GM12872 (cell line): ENCODE results near the gene FAM53A.

ENCODE experiments used
- TF ChIP-seq, protein P1 (sequence below): IDR thresholded peaks from 3 replicates; pipeline ENCODE4 v1.5.1; 2011; ENCODE audit warnings: low read depth, mild to moderate bottlenecking, low read length, moderate library complexity; ENCODE audit not compliant: insufficient read depth

The FAM53A gene

DNA sequence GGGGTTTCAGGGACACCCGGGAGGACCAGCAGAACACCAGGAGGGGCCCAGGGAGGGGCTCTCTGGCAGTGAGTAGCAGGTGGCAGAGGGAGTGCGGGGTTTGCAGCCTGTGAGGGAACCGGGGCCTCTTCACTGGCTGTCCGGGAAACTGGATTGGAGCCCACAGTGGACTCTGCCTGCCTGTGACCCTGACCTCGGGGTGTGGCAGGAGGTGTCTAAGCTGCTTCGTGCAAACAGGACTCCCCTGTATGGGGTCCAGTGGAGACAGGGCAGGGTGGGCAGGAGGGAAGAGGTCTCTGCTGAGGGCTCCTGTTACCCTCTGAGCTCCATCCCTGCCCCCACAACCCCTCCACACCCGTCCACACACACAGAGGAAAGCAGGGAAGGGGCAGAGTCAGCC is 50.1 kb downstream of the FAM53A start:
- TF ChIP-seq, protein P1, sequence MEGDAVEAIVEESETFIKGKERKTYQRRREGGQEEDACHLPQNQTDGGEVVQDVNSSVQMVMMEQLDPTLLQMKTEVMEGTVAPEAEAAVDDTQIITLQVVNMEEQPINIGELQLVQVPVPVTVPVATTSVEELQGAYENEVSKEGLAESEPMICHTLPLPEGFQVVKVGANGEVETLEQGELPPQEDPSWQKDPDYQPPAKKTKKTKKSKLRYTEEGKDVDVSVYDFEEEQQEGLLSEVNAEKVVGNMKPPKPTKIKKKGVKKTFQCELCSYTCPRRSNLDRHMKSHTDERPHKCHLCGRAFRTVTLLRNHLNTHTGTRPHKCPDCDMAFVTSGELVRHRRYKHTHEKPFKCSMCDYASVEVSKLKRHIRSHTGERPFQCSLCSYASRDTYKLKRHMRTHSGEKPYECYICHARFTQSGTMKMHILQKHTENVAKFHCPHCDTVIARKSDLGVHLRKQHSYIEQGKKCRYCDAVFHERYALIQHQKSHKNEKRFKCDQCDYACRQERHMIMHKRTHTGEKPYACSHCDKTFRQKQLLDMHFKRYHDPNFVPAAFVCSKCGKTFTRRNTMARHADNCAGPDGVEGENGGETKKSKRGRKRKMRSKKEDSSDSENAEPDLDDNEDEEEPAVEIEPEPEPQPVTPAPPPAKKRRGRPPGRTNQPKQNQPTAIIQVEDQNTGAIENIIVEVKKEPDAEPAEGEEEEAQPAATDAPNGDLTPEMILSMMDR, result no peak

DNA sequence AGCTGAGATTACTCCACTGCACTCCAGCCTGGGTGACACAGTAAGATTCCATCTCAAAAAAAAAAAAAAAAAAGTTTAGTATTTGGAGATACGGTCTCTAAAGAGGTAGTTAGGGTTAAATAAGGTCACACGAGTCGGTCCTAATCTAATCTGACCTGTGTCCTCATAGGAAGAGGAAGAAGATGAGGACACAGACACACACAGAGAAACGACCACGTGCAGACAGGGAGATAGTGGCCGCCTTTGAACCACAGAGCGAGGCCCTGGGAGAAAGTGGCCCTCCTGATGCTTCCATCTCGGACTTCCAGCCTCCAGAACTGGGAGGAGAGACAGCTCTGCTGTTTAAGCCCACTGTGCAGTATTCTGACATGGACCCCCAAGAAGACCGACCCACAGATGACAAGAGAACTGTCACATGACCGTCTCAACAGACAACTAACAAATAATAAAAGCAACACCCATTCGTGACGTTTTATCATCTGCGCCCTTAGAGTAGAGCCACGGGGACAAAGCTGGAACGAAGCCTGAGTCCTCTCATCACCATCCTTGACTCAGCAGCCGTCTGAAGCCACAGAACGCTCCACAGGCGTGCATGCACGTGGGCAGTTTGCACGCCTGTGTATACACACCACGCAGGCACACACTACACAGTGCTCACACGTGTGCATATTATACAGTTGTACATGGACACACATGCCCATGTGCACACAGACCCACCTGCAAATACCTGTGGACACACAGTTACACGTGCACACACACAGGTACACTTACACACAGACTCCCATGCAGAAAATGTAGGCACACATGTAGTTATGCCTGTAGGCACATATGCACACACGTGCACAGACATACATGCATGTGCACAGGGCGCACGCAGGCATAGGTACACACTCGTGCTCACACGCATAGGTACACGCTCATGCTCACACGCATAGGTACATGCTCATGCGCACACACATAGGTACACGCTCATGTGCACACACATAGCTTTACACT is 51.7 kb downstream of the FAM53A start:
- TF ChIP-seq, protein P1, result no peak

DNA sequence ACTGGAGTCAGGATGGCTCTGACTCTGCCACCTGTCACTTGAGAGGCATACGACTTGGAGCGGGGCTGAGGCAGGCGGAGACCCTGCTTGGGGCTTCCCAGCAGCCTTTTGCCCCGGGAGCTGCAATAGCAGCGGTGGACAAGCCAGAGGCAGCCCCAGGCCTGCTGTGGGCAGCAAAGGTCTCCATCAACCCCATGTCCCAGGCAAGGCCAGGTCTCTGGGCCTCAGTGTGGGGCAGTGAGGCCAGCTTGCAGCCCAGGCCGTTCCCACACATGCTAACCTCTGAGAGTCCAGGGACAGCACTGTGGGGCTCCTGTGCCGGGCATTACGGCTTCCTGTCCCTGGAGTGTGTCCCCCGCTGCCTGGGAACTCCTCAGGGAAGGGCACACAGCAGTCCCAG is 53.0 kb downstream of the FAM53A start:
- TF ChIP-seq, protein P1, result no peak

DNA sequence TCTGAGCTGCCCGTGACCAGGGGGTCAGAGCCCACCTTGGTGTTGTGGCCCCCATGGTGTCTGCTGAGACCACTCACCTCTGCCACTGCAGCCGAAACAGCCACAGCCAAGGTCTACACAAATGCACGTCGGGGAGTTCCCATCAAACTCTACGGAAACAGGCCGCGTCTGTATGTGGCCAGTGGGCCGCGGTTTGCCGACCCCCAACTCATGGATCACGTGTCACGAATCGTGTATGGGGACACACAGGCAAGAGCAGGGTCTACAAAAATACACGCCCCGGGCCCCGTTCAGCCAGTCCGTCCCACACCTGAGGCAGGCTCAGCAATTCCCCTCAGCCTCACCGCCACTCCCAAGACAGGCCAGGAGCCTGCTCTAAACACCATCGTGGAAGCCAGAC is 53.8 kb downstream of the FAM53A start:
- TF ChIP-seq, protein P1, result no peak

DNA sequence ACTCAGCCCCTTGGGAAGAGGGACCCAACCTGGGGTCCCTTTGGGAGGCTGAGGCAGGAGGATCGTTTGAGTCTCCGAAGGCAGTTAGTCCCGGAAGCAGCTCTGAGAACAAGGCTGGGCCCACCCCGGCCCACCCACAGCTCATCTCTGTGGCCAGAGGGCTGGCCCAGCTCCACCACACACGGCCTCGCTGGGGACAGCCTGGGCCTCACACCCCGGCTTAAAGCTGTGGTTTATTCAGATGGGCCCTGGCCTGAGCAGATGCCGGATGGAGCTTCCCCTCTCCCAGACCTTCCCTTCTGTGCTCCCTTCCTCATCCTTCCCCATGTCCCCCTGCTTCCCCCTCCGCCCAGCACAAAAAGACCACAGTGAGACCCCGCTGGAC is 54.4 kb downstream of the FAM53A start:
- TF ChIP-seq, protein P1, result no peak

DNA sequence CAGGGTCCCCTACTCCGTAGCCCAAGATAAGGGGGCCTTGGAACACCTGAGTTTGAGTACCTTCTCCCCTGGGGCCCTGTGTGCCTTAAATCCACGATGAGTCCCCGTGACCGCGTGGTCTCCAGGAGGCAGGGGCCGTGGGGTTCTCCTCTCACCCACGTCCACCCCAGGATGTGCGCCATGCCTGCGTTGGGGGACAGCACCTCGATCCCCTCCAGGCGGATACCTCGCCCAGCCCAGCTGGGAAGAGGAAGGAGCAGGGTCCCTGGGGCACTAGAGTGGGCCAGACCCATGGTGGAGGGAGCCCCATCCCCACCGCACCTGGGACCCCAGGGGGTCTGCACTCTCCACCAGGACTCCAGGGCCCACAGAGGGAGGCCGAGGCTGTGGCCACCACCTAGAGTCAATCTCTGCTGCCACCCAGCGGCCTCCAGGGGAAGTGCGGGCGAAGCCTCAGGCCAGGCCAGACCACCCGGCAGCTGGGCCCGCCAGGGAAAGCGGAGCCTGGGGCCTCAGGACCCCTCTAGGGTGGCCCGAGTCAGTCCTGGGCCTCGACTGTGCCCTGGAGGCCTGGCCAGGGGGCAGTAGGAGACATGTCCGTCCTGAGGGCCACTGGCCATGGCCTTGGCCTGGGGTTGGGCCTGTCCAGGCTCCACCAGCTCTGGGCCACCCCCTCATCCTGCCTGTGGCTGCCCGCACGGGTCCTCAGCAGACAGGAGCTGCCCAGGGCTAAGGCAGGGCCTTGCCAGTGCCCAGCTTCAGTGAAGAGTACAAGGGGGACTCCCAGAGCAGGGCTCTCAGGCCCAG is 55.0 kb downstream of the FAM53A start:
- TF ChIP-seq, protein P1, result peak; percentile 98
